Spleen (tissue), 7 donors: Measurements from ENCODE around the gene ADGRG3.

ENCODE experiments used
- POLR2A ChIP-seq, 3 donors: fragments of 450-650 bp; IDR thresholded peaks; one replicate each; pipeline ENCODE4 v1.5.1; 2017; ENCODE audit warnings: antibody characterized with exemption in 3 of 3, mild to moderate bottlenecking in 1 of 3
- TF ChIP-seq, protein P1 (sequence below), 11 experiments: fragments of 200-600 bp in 7 of 11; fragments of 450-650 bp in 4 of 11; sonication (generic) in 4 of 11; IDR thresholded peaks in 8 of 11; conservative IDR thresholded peaks in 3 of 11; 1 replicate in 7 of 11; 2 replicates in 4 of 11; pipeline versions ENCODE4 v1.4.0 to v1.8.0; 2016 to 2021; ENCODE audit warnings: antibody characterized with exemption in 11 of 11, inconsistent platforms in 4 of 11, mild to moderate bottlenecking in 1 of 11
- donor health status: DM: no; HTN: no; CAD: no; lungs with moderate emphysema.
- donor health status: DM: no; HTN: no; CAD: no.
- donor health status: DM: no; HTN: no; CAD: no.

- TF ChIP-seq POLR2A (IDR thresholded peaks at IDR 0.05): no peak
- TF ChIP-seq, protein P1, sequence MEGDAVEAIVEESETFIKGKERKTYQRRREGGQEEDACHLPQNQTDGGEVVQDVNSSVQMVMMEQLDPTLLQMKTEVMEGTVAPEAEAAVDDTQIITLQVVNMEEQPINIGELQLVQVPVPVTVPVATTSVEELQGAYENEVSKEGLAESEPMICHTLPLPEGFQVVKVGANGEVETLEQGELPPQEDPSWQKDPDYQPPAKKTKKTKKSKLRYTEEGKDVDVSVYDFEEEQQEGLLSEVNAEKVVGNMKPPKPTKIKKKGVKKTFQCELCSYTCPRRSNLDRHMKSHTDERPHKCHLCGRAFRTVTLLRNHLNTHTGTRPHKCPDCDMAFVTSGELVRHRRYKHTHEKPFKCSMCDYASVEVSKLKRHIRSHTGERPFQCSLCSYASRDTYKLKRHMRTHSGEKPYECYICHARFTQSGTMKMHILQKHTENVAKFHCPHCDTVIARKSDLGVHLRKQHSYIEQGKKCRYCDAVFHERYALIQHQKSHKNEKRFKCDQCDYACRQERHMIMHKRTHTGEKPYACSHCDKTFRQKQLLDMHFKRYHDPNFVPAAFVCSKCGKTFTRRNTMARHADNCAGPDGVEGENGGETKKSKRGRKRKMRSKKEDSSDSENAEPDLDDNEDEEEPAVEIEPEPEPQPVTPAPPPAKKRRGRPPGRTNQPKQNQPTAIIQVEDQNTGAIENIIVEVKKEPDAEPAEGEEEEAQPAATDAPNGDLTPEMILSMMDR (IDR thresholded peaks at IDR 0.05 in 8 of 11, conservative IDR thresholded peaks at IDR 0.05 in 3 of 11): no peak
Measured at GRCh38 chr16:57684626-57685358, 16.7 kb downstream of the ADGRG3 start.
